ENCODE measurements around the gene PIGR.

PIGR gene, protein sequence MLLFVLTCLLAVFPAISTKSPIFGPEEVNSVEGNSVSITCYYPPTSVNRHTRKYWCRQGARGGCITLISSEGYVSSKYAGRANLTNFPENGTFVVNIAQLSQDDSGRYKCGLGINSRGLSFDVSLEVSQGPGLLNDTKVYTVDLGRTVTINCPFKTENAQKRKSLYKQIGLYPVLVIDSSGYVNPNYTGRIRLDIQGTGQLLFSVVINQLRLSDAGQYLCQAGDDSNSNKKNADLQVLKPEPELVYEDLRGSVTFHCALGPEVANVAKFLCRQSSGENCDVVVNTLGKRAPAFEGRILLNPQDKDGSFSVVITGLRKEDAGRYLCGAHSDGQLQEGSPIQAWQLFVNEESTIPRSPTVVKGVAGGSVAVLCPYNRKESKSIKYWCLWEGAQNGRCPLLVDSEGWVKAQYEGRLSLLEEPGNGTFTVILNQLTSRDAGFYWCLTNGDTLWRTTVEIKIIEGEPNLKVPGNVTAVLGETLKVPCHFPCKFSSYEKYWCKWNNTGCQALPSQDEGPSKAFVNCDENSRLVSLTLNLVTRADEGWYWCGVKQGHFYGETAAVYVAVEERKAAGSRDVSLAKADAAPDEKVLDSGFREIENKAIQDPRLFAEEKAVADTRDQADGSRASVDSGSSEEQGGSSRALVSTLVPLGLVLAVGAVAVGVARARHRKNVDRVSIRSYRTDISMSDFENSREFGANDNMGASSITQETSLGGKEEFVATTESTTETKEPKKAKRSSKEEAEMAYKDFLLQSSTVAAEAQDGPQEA

GRCh38 chr1:206946261-206946660 lies at the start of gene PIGR:
Gene PIGR (minus strand): TSS chr1:206946466. CDS start chr1:206940531, 5,935 bp downstream.
- no peak for DNase-seq

GRCh38 chr1:206992790-206993189 lies 46.5 kb upstream of the PIGR start:
- no peak for DNase-seq

DNA sequence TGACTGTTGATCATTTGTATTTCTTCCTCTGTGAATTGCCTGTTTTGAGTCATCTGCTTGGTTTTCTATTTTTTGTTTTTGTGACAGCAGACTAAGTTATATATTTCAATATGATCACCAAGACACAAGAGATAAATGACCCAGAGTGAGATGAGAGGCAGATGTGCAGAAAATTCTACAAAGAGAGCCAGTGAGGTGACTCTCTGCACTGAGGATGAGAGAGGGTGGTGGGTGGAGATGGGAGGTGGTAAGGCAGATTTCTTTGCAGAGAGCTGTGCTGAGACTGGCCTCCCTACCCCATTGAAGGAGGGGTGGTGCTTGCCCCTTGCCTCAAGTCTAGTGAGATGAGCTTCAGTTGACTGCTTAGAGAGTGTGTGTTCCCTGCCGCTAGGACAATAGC lies 41.6 kb upstream of the PIGR start:
- no peak for DNase-seq

DNA sequence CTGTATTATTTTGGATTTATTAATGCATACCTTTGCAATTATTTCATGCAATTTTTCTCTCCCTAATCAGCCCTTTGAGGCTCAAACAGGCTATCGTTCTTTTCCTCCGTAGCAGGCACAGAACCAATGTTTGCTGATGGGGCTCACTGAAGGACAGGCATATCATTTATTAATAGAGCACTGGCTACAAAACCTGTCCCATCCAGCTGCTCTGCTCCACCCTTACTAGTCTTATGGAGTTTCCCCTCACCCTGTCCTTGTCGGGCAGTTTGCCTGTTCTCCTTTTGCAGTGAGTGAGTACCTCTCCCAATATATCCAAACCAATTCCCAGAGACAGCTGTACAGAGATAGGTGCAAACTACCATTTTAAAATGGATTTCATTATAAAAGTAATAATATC lies 40.6 kb upstream of the PIGR start:
- DNase-seq, result no peak

DNA sequence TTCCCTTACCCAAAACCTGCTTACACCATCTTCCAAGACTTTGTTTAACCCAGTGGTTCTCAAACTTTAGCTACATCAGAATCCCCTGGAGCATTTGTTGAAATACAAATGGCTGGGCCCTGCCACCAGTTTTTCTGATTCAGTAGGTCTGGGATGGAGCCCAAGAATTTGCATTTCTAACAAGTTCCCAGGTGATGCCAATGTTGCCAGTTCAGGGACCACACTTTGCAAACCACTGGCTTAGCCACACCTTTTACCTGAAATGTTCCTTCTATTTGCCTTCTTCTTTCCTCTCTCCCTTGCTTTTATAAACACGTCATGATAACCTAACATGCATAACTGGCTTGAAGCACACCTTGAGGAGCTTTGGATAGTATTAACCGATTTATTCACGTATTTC lies 40.1 kb upstream of the PIGR start:
- DNase-seq, result no peak

- no peak for DNase-seq
Observed at GRCh38 chr1:206985162-206985749, 39.0 kb upstream of the PIGR start.

DNA sequence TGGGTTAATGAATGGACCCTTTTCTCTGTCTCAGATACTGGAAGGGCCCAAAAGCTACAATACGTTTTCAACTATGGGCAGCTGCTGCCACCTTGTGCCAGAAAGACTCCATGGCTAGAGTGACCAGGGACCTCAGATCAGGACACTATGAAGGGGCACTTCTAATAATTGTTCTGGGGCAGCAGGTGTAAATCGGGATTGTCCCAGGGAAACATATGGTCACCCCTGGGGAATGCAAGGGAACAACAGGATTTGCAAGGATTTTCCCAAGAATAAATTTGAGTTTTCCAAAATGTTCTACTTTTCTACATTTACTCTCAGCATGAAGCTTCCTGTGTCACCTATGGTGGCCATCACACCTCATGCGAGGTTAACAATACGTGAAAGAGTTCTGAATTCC lies 36.0 kb upstream of the PIGR start:
- peak; percentile 40 to 67 for DNase-seq

DNA sequence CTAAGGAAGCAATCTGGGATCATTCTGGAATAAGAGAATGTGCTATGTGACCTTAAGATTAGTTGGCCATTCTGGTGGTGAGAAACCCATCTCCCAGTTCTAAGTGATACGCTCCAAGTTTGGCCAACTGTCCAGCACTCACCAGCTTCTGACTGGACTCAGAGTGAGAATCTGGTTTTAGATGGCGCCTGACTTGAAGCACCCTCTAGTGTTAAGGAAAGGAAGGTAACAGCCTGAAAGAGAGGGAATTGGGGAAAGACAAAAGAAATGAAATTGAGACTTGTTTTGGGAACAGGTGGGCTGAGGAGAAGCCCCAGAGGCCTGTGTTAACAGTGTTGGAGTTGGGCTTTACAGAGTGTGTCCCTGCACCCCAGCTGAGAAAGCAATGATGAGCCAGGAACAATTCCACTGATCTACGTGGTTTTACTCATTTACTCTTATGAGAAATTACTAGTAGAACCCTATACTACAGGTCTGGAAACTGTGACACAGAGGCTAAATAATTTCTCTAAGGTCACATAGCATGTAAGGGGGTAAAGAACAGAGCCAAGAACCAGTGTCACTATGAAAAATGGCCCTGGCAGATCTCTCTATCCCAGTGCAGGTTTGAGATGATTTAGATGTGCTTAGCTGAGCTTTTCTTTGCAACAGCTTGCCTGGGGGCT lies 33.2 kb upstream of the PIGR start:
- DNase-seq, result peak; percentile 13 to 43

DNA sequence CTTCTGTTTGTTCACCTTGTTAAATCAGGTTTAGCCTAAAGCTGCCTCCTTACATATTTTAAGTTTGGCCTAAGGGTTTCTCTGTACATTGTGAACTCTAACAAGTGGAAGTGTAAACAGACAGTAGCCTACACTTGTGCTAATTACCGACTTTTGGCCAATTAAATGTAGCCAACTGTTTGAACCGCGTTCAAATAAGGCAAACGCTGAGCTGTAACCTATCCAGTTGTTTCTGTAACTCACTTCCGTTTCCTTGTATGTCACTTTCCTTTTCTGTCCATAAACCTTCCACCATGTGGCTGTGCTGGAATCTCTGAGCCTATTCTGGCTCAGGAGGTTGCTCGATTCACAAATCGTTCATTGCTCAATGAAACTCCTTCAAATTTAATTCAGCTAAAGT lies 32.0 kb upstream of the PIGR start:
- DNase-seq, result no peak

GRCh38 chr1:206975306-206975705 lies 29.0 kb upstream of the PIGR start:
- peak in 1 of 2 experiments; percentile 10 for DNase-seq

GRCh38 chr1:206974140-206974539 lies 27.9 kb upstream of the PIGR start:
- no peak for DNase-seq

DNA sequence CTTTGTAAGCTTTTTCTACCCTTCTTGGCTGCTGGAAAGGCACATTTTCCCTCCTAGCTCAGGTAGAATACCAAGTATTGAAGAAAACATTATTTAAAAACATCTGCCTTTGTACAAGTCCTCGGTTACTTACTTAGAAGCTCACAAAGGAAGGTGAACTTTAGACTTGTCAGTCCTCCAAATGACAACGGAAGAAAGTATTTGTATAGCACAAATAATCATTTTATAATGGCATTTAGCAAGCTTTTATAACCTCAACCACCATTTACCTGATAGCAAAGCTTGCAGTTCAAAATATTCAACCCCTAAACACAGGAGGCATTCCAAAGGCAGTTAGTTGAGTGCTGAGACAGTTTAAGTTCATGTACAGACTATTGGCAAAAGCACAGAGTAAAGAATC lies 26.5 kb upstream of the PIGR start:
- DNase-seq, result no peak

DNA sequence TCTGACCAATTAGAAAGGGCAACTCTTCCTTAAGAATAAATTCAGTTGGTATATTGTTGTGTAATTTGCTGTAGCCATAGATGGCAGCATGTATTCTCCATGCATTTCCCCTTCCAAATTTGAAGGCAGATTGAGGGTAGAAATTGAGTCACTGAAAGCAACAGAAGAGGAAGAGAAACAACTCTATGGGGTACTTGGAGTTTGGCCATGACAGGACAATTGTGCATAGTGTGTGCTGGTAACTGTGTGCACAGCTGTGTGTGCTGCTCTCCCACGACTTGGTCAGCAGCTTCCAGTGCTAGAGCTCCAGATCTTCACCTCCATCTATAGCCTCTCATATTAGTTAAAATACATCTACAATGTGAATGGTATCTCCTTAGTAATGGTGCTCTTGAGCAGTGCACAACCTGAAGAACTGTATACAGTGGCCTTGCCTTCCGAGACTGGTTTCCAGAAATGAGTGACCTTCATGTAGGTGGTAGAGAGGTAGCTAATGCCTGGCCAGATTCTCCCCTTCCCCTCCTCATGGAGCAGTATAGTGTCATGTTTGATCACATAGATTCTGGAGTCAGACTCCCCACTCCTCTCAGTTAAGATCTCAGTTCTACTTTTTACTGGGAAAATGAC lies 24.9 kb upstream of the PIGR start:
- no peak for DNase-seq

- DNase-seq, result no peak
Observed at GRCh38 chr1:206970446-206970845, 24.2 kb upstream of the PIGR start, which contains the start of gene FCAMR. Gene FCAMR (minus strand): TSS chr1:206970460. CDS start chr1:206970125, 335 bp downstream.

- DNase-seq, result no peak
Observed at GRCh38 chr1:206969090-206969489, 22.8 kb upstream of the PIGR start.

DNA sequence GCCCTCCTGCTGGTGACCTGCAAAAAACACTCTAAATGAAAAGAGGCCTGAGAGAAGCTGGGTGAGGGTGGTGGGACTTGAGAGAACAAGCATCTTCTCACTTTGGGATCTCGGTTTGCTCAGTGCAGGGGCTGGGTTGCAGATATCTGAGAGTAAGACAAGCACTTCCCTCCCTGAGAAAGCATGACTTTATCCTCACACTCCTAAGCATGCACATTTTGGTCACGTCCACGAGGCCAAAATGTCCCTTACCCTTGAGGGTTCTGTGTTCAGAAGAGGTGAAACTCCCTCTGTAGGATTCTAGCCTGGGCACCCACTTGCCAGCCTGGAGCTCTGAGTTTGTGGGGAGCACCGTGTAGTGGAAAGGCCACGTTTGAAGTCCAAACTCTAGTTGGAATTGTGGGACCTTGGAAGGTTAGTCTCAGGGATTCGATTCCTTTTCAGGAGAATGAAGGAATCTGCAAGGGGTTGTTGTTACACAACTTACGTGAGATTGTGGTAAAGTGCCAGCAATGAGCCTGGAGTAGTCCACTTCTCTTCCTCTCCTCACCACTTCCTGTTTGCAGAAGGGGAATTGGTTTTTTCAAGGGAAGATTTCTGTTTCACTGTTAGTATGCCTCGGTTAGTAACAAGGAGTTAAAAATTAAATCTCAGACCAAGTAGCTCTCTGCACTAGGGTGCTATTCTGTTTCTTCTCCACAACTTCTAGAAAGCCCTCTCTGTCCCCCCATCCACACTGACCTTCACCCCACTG lies 21.0 kb upstream of the PIGR start:
- DNase-seq, result no peak

- DNase-seq, result no peak
Observed at GRCh38 chr1:206965781-206966180, 19.5 kb upstream of the PIGR start.

DNA sequence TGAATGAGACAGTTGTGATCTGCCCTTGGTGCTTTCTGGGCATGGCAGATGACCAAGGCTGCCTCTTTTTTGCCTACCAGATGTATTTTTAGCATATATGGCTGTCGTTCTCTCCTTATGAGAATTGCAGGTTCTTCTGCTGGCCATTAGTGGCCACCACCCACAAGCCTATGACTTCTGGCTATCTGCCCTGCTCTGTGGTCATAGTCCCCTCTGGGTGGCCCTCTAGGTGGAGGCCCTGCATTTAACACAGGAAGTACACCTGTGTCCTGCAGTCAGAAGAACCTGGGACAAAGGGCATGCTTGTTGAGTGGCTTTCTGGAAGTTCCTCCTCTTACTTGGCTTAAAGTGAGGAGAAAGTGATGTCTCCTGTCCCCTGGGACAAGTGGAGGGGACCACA lies 17.5 kb upstream of the PIGR start:
- DNase-seq, result no peak

GRCh38 chr1:206963119-206963712 lies 16.9 kb upstream of the PIGR start:
- no peak for DNase-seq

GRCh38 chr1:206962272-206962671 lies 16.0 kb upstream of the PIGR start:
- no peak for DNase-seq

DNA sequence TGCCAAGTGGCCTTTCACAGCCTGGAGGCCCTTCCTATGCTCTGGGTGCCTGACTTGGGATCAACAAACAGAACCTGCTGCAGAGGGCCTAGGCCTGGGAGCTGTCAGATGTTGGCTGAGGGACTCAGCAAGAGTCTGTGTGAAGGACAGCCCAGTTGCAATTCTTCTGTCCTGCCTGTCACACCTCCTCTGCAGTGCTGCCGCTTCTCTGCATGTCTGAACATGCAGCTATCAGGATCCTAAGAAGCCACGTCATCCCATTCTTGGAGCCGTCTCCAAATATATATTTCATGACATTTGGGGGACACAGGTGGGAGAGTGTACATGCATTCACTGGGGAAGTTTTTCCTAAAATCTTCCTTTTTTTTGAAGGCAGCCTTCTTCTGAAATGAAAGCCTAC lies 15.4 kb upstream of the PIGR start:
- no peak for DNase-seq

All from NCI-H524 (cell line).